A673 (cell line): Measurements from ENCODE around the gene FOXD3. TPM values are rescaled to one million over a fixed set of nuclear protein-coding genes. Genes with fewer than 3 reads are reported as not detected.
A peak's percentile ranks its signal among the peaks of the same experiment; 100 is the strongest.

ENCODE experiments used
- BruUV-seq: library from RNA; stranded (reverse); fragments of 400-500 nt; replicated peaks from 2 replicates; lab custom pipeline; 2021; lab: Mats Ljungman, UMichigan
- CTCF ChIA-PET: fragments of 300-600 bp; sonication (Branson Sonifier 250); formaldehyde crosslinking; loops from one replicate; lab custom pipeline; 2022; ENCODE audit warnings: antibody characterized with exemption; lab: Charles Lee
- POLR2A ChIA-PET: fragments of 300-600 bp; sonication (Branson Sonifier 250); formaldehyde crosslinking; loops from one replicate; lab custom pipeline; 2022; ENCODE audit warnings: antibody characterized with exemption; ENCODE audit not compliant: low non-redundant PET; lab: Charles Lee
- DNase-seq: peaks from one replicate; pipeline ENCODE4 v3.0.0-alpha.2; 2015; ENCODE audit warnings: low spot score
- H3K27ac ChIP-seq: fragments of 200-600 bp; sonication (generic); 2 replicates; pipeline ENCODE4 v1.5.1; 2016; ENCODE audit warnings: mixed run types, low read depth, mild to moderate bottlenecking, mixed read lengths, antibody characterized with exemption, low read length; ENCODE audit not compliant: poor library complexity, severe bottlenecking
- H3K27me3 ChIP-seq: fragments of 200-600 bp; sonication (generic); replicated peaks from 2 replicates; pipeline ENCODE4 v1.6.1; 2017; ENCODE audit warnings: mixed run types, low read depth, mild to moderate bottlenecking, mixed read lengths, antibody characterized with exemption, low read length; ENCODE audit not compliant: insufficient read depth, poor library complexity
- H3K36me3 ChIP-seq: fragments of 200-600 bp; sonication (generic); 2 replicates; pipeline ENCODE4 v1.6.1; 2016; ENCODE audit warnings: mixed run types, mild to moderate bottlenecking, mixed read lengths, antibody characterized with exemption, low read length; ENCODE audit not compliant: insufficient read depth, poor library complexity, severe bottlenecking
- H3K4me1 ChIP-seq: fragments of 200-600 bp; sonication (generic); 2 replicates; pipeline ENCODE4 v1.6.1; 2017; ENCODE audit warnings: mixed run types, mild to moderate bottlenecking, mixed read lengths, antibody characterized with exemption, low read length; ENCODE audit not compliant: insufficient read depth, poor library complexity, severe bottlenecking
- H3K4me3 ChIP-seq: fragments of 200-600 bp; sonication (generic); 2 replicates; pipeline ENCODE4 v1.5.1; 2016; ENCODE audit warnings: low read depth, mixed run types, mild to moderate bottlenecking, mixed read lengths, low read length; ENCODE audit not compliant: poor library complexity, severe bottlenecking
- H3K9me3 ChIP-seq: fragments of 200-600 bp; sonication (generic); 2 replicates; pipeline ENCODE4 v1.6.1; 2016; ENCODE audit warnings: mixed run types, low read depth, mild to moderate bottlenecking, mixed read lengths, antibody characterized with exemption, low read length; ENCODE audit not compliant: poor library complexity, severe bottlenecking
- EZH2 ChIP-seq: fragments of 200-600 bp; sonication (generic); IDR thresholded peaks from 2 replicates; pipeline ENCODE4 v1.6.1; 2017; ENCODE audit warnings: borderline replicate concordance, low read depth, mild to moderate bottlenecking, mixed read lengths, antibody characterized with exemption, low read length; ENCODE audit not compliant: poor library complexity, severe bottlenecking
- intact Hi-C: fragments of 100-400 bp; cut with micrococcal nuclease; formaldehyde crosslinking; loops from one replicate; pipeline ENCODE4 v1.10.0; 2022; ENCODE audit not compliant: unreplicated experiment
- total RNA-seq: library from RNA; stranded (reverse); gene quantifications from 2 replicates; pipeline ENCODE4 v1.2.3, GENCODE V29; 2021
- TF ChIP-seq, protein P1 (sequence below): fragments of 300-800, 200-600 bp; sonication (generic); conservative IDR thresholded peaks from 2 replicates; pipeline ENCODE4 v1.5.1; 2017; ENCODE audit warnings: low read depth, mild to moderate bottlenecking, antibody characterized with exemption, low read length, moderate library complexity, mixed read lengths

FOXD3 gene
- total RNA-seq, 1 experiment from 2014 or later: 4.7 TPM

DNA sequence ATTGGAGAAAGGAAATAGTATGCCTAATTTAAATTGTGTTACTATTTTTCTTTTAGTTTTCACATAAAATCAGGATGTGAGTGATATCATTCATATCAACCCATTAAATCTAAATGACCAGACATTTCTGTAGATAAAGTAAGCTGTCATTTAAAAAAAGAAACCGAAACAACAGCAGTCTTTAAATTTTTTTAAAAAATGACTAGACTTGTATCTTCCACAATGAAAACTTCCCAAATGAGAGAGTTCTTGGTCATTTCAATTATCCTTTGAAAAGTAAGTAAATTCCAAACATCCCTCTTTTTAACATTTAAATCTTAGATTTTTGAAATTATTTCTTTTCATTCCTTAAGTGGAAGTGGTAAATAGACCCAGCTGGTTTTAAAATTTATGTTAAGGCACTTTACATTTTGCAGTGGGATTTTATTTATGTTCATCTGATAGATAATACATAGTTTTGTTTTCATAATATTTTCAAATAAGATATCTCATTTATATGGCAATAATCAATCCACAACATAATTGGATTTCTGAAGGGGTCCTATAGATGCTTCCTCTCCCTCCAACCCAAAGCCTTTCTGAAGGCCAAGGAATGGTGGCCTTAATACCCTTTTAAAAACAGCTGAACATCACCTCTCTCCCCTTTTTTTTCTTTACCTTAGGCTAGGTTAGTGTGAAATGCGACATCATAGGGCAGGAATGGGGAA lies 3.1 kb downstream of the FOXD3 start:
- ChIA-PET POLR2A (no interaction called here), CTCF (no interaction called here)
- no peaks in the 10 kb centered on the region for H3K4me1 ChIP-seq
- no peaks in the 10 kb centered on the region for H3K9me3 ChIP-seq
- TF ChIP-seq EZH2: no peak
- TF ChIP-seq, protein P1, sequence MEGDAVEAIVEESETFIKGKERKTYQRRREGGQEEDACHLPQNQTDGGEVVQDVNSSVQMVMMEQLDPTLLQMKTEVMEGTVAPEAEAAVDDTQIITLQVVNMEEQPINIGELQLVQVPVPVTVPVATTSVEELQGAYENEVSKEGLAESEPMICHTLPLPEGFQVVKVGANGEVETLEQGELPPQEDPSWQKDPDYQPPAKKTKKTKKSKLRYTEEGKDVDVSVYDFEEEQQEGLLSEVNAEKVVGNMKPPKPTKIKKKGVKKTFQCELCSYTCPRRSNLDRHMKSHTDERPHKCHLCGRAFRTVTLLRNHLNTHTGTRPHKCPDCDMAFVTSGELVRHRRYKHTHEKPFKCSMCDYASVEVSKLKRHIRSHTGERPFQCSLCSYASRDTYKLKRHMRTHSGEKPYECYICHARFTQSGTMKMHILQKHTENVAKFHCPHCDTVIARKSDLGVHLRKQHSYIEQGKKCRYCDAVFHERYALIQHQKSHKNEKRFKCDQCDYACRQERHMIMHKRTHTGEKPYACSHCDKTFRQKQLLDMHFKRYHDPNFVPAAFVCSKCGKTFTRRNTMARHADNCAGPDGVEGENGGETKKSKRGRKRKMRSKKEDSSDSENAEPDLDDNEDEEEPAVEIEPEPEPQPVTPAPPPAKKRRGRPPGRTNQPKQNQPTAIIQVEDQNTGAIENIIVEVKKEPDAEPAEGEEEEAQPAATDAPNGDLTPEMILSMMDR: no peak
- H3K36me3 ChIP-seq: no peaks in the 10 kb centered on the region
- peak overlapping the region; percentile 20 for H3K4me3 ChIP-seq
- H3K27ac ChIP-seq: no peak overlapping the region
- no peaks in the 10 kb centered on the region for H3K27me3 ChIP-seq
- no peak for DNase-seq
- intact Hi-C loops: loop anchor here (5.0 to 10.0 kb wide), 2 partner anchors 117 to 209 kb away; no protein-coding TSS in a partner anchor
- no TSS peak for BruUV-seq

GRCh38 chr1:63326106-63326472 lies 3.7 kb downstream of the FOXD3 start:
- TF ChIP-seq, protein P1: no peak
- no peak for TF ChIP-seq EZH2
- ChIA-PET CTCF (no interaction called here), POLR2A (no interaction called here)
- H3K4me3 ChIP-seq: no peak overlapping the region
- no peak for DNase-seq
- no peaks in the 10 kb centered on the region for H3K36me3 ChIP-seq
- BruUV-seq: no TSS peak
- H3K9me3 ChIP-seq: no peaks in the 10 kb centered on the region
- H3K27me3 ChIP-seq: no peaks in the 10 kb centered on the region
- H3K27ac ChIP-seq: no peak overlapping the region
- intact Hi-C loops: loop anchor here (5.0 to 10.0 kb wide), 2 partner anchors 116 to 209 kb away; no protein-coding TSS in a partner anchor
- no peaks in the 10 kb centered on the region for H3K4me1 ChIP-seq

- ChIA-PET CTCF (no interaction called here), POLR2A (interaction anchor here (0.6 kb wide), 1 partner anchor 485 kb away, joined by 10 read pairs; no protein-coding TSS in a partner anchor)
- BruUV-seq: no TSS peak
- intact Hi-C loops: loop anchor here (5.0 to 10.0 kb wide), 2 partner anchors 116 to 208 kb away; no protein-coding TSS in a partner anchor
- no peak for DNase-seq
- Histone ChIP-seq H3K36me3 (no peaks in the 10 kb centered on the region), H3K4me3 (no peak overlapping the region), H3K4me1 (no peaks in the 10 kb centered on the region), H3K27me3 (no peaks in the 10 kb centered on the region), H3K9me3 (no peaks in the 10 kb centered on the region), H3K27ac (no peak overlapping the region)
- no peak for TF ChIP-seq EZH2
- TF ChIP-seq, protein P1: no peak
Observed at GRCh38 chr1:63326473-63327380, 4.4 kb downstream of the FOXD3 start.
